ENCODE results near the gene MAP3K2.
"Not testable (repeated sequence)": the region's sequence is repeated elsewhere in the genome, so short reads cannot be mapped to it uniquely, and the experiment has no call there.

MAP3K2 gene

DNA sequence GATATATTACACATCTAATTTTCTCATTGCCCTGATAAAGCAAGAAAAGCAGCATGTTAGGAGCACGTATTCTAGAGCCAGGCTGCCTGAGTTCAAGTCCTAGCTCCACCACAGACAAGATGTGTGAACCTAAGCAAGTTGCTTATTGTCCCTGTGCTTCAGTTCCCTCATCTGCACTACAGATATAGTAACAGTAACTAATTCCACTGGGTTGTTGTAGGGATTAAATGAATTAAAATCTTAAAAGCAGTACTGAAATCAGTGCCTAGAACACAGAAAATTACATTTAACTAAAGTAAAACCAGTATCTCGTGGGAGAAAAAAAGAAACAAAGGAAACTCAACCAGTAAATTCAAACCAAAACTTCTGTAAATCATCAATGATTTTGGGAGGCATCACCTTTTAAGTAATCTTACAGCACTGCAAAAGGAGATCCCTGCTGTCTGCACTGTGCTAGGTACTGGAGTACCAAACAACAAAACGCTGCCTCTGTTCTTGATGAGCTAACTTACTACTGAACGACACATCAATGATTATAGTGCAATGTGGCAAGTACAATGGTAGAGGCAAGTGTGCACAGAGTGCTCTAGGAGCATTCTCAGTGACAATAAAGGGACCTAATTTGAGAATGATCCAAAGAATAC, 7.9 kb downstream of the MAP3K2 start:
- no peak for DNase-seq

DNA sequence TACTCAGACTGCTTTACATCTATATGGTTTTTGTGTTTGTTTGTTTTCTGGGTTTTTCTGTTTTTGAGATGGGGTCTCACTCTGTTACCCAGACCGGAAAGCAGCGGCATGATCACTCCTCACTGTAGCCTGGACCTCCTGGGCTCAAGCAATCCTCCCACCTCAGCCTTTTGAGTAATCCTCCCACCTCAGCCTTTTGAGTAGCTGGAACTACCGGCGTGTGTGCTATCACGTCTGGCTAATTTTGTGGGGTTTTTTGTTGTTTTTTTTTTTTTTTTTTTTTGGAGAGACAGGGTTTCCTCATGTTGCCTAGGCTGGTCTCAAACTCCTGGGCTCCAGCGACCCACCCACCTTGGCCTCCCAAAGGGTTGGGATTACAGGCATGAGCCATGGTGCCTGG, 9.1 kb downstream of the MAP3K2 start:
- no peak for DNase-seq

DNA sequence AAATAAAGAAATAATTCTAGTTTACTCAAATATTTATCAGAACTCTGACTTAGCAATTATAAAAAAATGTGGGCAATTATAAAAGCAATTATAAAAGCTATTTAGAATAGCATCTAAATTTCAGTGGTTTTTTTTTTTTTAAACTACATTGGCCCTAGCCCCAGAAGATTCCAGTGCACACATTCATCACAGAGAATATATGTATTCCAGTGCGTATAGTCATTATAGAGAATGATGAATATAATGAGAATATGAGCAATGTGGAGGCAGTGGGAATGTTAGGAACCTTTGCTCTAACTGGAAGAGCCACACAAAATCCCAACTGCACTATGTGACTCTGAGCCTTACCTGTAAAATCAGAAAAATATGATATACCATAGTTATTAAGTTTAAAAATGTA, 10.5 kb downstream of the MAP3K2 start:
- DNase-seq: no peak

DNA sequence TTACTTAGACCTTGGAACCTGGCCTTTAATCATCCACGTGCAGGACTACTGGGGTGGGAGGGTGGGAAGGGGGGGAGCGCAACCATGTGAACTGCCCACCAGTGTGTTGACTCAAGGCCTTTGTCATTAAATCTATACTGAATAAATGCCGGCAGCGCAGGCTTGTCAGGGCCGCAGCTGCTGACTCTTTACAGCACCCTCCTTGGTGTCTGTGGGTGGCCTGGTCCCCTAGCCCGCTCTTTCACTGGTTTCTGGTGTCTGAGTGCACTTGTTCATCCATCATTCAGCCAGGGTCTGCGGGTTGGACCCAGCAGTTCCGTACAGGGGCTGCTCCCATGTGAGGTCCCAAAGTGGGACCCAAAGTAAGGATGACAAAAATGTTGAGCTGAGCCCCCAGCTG, 11.5 kb downstream of the MAP3K2 start:
- no peak for DNase-seq

DNA sequence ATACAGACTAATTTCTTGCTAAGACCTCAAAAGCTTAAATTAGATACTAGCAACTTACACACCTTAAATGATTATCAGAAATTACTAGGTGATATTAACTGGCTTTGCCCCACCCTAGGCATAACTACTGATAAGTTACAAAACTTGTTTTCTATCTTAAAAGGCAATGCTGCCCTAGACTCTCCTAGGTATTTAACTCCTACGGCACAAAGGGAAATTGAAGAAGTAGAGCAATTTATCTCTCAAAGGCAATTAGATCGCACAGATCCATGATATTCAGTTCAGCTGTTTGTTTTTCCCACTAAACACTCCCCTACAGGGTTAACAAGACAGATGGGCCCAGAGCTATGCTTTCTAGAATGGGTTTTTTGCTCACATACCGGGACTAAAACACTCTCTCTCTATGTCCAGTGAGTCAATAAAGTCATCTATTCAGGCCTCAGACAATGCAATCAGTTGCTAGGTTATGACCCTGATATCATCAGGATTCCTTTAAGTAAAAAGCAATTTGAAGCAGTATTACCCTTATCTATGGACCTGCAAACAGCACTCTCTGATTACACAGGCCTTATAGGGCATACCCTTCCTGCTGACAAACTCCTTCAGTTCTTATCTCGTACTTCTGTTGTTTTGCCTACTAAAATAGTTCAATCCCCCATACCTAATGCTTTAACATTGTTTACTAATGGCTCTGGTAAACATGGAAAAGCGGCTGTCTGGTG, 14.3 kb downstream of the MAP3K2 start:
- no peak for DNase-seq

DNA sequence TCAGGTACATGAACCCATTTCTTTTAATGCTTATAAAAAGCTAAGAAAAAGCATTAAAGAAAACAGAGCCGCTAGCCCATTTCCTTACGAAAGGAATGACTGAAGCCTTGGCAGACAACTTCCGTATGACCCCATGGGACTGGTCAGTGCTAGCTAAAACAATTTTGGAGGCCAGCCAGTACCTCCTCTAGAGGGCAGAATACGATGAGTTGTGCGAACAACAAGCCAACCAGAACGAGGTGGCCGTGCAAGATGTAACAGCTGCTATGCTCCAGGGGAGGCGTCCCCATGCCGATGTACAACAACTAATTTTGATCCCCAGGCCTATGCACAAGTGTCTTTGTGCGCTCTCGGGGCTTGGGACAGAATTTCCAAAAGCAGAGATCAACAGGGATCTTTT, 16.7 kb downstream of the MAP3K2 start:
- DNase-seq: no peak

DNA sequence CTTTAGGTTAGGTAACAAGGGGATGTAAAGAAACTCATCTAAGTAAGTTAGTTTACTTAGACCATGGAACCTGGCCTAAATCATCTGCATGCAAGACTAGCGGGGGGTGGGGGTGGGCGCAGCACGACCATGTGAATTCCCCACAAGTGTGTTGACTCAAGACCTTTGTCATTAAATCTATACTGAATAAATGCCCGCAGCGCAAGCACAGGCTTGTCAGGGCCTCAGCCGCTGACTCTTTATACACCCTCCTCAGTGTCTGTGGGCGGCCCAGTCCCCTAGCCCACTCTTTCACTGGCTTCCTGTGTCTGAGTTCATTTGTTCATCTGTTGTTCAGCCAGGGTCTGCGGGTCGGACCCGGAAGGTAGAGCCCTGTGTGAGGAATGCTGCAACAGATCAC, 17.8 kb downstream of the MAP3K2 start:
- no peak for DNase-seq

DNA sequence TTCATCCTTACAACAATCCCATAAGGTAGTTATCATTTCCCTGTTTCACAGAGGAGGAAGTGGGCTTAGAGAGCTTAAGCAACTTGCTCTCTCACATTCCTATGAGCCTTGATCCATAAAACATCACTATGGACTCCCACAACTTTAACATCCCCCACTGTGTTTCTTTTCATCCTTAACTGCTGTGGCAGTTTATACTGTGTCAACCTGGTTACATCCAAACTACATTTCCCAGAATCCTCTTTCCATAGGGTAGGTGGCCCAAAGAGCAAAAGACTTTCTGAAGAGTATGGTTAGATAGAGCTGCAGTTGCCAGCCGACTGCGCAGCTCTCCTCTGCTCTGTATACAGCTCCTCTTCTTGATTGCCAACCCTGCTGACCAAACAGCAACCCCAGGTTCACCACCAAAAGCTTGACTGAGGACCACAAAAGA, 22.5 kb downstream of the MAP3K2 start:
- peak; percentile 34 for DNase-seq

DNA sequence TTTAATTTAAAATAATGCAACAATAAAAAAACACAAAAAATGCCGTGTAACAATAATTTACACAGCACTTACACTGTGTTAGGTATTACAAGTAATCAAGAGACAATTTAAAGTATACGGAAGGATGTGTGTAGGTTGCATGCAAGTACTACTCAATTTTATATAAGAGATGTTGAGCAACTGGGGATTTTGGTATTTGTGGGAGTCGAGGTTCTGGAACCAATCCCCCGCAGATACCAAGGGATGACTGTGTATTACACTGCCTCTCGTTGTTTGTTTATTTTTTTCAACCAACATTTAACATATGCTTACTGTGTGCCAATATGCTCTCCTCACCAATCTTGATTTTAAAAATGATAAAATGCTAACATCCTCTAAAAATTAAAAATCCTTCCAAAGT, 24.8 kb downstream of the MAP3K2 start:
- DNase-seq: peak; percentile 21

DNA sequence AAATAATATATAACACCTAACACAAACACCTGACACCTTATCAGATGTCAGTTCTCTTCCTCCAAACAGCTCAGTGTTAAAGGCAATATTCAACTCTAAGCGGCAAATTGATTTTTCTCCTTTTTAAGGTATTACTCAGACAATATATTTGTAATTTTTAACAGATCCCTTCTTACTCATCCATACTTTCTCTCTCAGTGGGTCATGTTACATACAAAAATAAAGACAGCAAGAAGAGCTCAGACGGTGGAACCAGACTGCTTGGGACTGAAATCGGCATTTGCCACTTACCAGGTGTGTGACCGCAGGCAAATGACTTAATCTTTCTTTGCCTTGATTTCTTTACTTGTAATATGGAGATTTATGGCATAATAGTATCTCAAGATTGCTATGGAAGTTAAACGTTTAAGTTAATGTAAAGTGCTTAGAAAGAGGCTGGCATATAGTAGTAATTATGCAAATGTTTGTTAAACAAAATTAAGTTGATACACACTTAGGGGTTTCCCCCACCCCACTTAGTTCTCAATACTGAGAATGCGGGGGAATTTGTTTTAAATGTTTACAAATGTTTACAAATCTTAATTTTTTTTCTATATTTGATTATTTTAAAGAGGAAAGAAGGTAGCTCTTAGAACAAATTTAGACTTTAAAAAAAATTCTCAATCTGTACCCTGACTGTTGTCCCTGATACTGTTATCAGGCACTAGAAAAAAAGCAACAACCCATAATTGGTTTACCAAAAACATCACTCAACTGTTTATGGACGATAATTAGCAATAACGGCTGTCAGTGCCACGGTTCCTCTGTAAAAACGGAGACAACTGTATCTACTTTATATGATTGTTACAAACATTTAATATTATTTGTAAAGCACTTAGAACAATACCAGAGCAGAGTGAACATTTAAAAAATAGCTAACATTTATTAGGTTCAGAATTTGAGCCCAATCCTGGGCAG, 25.6 kb downstream of the MAP3K2 start:
- DNase-seq: no peak

DNA sequence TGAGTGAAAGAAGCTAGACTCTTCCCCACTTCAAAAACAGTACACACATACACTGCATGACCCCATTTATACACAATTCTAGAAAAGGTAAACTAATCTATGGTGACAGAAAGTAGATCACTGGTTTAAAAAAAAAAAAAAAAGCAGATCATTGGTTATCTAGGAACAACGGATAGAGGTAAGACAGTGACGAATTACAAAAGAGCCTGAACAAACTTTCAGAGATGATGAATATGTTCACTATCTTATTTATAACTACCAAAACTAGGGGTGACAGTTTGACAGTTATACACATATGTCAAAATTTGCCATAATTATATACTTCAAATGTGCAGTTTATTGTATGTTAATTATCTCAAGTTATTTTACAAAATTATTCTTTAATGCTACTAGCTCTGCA, 27.5 kb downstream of the MAP3K2 start:
- no peak for DNase-seq

DNA sequence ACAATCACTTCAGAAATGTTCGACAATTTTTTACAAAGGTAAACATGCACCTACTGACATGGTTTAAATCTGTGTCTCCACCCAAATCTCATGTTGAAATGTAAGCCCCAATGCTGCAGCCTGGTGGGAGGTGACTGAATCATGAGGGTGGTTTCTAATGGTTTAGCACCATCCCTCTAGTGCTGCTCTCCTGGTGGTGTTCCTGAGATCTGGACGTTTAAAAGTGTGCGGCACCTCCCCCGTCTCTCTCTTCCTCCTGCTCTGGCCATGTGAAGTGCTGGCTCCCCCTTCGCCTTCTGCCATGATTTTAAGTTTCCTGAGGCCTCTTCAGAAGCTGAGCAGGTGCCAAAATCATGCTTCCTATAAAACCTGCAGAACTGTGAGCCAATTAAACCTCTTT, 28.3 kb downstream of the MAP3K2 start:
- no peak for DNase-seq

DNA sequence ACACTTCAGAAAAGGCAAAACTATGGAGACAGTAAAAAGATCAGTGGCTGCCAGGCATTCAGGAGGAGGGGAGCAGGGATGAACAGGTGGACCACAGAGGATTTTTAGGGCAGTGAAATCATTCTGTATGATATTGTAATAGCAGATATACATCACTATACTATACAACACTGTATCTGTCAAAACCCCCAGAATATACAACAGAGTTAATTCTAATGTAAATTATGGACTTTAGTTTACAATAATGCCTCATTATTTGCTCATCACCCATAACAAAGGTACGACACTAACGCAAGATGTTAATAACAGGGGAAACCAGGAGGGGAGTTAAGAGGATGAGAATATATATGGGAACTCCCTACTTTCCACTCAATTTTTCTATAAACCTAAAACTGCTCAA, 28.8 kb downstream of the MAP3K2 start:
- DNase-seq: no peak

DNA sequence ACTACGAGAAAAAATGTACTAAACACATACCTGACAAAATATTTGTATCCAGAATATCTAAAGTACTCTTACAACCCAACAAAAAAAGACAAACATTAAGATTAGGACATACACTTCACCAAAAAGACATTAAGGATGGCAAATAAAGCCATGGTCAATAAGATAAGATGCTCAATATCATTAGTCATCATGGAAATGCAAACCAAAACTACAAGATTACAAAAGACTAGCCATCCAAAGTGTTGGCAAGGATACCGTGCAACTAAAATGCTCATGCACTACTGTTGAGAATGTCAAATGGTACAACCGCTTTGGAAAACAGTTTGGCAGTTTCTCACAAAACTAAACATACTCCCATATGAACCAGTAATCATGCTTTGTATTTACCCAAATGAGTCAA, 29.7 kb downstream of the MAP3K2 start:
- DNase-seq: no peak

DNA sequence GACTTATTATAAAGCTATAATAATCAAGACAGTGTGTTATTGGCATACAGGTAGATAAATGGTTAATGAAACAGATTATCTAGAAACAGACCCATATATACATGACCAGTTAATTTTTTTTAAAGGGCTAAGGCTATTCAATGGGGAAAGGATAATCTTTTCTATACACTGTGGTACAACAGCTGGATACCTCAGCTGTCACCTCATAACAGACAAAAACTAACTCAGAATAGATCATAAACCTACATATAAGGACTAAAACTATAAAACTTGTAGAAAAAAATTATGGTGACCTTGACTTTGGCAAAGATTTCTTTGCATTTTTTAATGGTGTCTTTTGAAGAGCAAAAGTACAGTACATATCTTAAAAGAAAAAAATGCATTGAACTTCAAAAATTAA, 30.2 kb downstream of the MAP3K2 start:
- DNase-seq: no peak

DNA sequence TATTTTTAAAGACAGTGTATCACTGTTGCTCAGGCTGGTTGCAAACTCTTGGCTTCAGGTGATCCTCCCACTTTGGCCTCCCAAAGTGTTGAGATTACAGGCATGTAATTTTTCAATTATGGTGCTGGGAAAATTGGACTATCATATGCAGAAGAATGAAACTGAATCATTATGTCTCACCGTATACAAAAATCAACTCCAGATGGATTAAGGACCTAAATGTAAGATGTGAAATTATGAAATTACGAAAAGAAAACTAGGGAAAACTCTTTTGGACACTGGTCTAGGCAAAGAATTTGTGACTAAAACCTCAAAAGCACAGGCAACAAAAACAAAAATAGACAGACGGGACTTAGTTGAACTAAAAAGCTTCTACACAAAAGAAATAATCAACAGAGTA, 31.2 kb downstream of the MAP3K2 start:
- DNase-seq: no peak

DNA sequence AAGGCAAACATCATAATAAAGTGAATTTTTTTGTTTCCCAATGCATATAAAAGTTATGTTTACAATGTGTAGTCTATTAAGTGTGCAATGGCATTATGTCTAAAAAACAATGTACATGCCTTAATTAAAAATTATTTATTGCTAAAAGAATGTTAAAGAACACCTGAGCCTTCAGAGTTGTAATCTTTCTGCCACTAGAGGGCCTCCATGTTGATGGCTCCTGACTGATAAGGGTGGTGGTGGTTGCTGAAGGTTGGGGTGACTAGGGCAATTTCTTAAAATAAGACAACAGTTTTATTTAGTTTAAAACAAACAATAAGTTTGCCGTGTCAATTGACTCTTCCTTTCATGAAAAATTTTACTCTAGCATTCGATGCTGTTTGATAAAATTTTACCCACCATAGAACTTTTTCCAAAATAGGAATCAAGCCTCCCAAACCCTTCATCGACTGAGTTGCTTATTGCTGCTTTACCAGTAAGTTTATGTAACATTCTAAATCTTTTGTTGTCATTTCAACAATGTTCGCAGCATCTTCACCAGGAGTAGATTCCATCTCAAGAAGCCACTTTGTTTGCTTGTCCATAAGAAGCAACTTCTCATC, 32.3 kb downstream of the MAP3K2 start:
- DNase-seq: peak; percentile 26

DNA sequence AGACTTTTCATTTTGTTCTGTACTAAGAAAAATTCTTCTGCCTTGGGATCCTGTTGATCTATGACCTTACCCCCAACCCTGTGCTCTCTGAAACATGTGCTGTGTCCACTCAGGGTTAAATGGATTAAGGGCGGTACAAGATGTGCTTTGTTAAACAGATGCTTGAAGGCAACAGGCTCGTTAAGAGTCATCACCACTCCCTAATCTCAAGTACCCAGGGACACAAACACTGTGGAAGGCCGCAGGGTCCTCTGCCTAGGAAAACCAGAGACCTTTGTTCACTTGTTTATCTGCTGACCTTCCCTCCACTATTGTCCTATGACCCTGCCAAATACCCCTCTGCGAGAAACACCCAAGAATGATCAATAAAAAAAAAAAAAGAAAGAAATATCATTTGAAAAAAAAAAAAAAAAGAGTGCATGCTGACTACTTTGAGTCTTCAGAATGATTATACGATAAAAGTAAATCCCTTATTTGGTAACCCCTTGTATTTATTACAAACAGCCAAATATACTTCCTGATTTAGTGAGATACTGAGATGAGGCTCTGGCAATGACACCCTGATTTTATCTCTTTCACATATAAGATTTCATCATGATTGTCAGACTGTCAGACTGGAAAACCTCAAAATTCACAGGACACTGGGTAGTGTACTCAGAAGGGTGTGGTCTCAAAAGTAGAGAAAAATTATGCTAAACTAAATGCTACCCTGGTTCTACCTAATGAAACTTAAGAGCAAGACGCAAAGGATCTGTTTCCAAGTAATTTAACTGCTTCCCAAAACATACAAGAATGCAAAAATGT, 33.7 kb downstream of the MAP3K2 start:
- DNase-seq: peak; percentile 21

DNA sequence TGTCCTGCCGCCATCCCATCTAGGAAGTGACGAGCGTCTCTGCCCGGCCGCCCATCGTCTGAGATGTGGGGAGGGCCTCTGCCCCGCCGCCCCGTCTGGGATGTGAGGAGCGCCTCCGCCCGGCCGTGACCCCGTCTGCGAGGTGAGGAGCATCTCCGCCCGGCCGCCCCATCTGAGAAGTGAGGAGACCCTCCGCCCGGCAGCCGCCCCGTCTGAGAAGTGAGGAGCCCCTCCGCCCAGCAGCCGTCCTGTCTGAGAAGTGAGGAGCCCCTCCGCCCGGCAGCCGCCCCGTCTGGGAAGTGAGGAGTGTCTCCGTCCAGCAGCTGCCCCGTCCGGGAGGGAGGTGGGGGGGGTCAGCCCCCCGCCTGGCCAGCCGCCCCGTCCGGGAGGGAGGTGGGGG, 34.6 kb downstream of the MAP3K2 start:
- not testable (repeated sequence) for DNase-seq

DNA sequence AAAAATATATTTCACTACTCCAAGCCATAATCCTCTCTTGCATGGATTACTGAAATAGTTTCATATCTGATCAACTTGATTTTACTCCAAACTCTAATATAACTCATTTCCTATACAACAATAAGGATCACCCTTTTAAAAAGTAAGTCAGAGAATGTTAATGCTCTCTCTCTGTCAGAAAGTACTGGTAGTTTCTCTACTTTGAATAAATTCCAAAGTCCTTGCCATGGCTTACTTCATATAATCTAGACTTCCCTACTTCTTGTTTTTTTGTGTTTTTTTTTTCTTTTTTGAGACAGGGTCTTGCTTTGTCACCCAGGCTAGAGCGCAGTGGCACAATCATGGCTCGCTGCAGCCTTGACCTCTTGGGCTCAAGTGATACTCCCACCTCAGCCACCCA, 36.2 kb downstream of the MAP3K2 start:
- DNase-seq: no peak

DNA sequence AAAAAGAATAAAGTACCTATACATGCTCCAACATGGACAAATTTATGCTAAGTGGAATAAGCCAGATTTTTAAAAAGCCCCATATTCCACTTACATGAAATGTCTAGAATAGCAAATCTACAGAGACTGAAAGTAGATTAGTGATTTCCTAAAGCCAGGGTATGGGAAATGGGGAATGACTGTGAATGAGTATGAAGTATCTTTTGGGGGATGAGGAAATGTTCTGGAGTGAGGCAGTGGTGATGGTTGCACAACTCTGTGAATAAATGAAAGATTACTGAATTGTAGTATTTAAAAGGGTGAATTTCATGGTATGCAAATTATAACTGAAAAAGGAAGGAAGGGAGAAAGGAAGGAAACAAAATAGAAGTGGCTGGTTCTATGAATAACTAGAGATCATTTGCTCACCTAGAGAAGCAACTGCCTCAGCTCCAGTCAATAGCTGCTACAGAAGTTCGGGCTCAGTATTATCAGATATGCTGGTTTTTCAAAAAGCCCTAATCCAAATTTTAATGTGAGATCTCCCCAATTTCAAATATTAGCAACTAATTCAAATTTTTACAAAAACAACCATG, 39.3 kb downstream of the MAP3K2 start:
- peak; percentile 79 for DNase-seq
